HG03342 (cell line): ENCODE results near the gene GULP1.
"Not testable (repeated sequence)": the region's sequence is repeated elsewhere in the genome, so short reads cannot be mapped to it uniquely, and the experiment has no call there.

Experiments used
- ATAC-seq: cut with Tn5 transposase; IDR thresholded peaks from one replicate; pipeline ENCODE4 v1.9.1; 2021; ENCODE audit warnings: mild to moderate bottlenecking, moderate library complexity; ENCODE audit not compliant: unreplicated experiment

The GULP1 gene

DNA sequence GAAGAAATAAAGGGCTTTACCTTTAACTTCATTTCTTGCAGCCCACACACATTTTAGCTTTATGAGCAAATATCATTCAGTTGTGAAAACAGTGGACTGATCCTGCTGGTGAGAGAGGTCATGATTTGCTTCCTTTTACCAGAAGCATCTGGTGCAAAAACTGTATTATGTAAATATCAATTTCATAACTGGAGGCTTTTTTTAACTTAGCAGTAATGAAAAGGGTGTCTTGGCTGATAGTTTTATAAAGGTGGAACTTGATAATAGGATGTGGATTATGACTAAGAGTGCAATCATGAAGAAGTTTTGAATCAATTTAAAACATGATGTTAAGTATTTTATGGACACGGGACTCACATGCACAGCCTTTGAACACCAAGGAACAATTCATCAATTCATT is 304.4 kb downstream of the GULP1 start:
- no peak for ATAC-seq

- ATAC-seq = no peak
Observed at GRCh38 chr2:188598551-188598950, 306.9 kb downstream of the GULP1 start.

DNA sequence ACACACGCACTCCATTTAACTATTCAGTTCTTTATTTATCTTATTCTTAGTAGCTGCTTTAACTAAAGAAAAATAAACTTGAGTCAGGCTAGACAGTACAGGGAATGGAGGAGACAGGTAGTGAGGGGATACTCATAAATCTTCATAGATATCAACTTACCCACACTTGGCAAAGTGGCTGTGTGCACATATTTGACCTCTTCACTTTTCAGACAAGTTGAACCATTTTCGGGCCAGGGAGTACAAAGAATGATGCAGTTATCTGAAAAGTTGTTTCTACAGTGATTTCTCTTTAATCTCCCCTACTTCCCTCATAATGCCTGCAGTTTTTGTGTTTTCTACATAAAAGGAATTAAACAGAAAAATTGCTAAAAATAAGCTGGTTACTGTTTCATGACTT is 307.5 kb downstream of the GULP1 start:
- no peak for ATAC-seq

- ATAC-seq = no peak
Observed at GRCh38 chr2:188600536-188601210, 309.0 kb downstream of the GULP1 start.

DNA sequence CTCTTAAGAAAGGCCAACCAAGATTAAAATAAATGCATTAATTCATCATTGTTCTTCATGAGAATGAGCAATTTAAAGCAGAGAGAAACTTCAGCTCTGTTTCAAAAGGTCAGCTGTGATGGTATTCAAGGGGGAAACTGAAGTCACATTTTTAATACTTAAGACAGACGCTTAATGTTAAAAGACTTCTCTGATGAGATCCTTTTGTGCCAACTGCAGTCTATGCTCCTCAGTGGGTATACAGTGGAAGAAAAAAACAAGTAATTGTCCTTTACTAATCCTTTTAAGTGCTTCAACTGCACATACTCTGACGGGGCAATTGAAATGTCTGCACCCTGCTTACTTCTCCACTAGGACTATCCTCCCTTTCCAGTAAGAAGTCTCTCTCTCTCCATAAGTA is 309.7 kb downstream of the GULP1 start:
- no peak for ATAC-seq

DNA sequence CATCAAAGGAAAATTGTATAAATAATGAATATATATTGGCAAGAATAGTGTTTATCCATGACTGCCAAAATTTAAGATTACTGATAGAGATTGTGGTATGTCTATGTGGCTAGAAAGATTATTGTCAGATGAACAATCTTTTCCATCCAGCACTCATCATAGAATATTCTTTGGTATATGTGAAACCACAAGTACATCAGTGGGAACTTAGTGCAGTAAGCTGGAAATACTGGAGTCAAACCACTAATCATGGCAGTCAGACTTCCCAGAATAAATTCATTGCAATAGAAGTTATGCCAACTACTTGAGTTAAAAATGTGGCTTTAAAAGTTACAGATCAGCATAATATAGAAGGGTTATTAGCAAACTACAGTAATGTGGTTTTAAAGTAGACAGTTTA is 310.3 kb downstream of the GULP1 start:
- no peak for ATAC-seq

DNA sequence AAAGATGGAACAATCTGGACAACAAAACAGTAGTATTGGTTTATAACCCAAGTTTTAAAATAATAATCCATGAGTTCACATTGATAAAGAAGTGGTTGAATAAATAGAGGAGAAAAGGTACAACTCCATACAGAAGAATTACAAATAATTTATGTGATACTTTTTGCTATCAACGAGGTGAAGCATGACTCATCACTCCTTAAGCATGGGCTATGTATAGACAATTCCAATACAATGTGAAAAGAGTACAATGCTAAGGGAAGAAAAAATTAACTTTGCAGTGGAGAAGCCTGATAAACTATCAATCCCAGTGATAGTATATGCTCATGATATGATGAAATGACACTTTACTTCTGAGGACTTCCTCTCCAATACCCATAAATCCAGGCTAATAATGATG is 312.9 kb downstream of the GULP1 start:
- no peak for ATAC-seq

DNA sequence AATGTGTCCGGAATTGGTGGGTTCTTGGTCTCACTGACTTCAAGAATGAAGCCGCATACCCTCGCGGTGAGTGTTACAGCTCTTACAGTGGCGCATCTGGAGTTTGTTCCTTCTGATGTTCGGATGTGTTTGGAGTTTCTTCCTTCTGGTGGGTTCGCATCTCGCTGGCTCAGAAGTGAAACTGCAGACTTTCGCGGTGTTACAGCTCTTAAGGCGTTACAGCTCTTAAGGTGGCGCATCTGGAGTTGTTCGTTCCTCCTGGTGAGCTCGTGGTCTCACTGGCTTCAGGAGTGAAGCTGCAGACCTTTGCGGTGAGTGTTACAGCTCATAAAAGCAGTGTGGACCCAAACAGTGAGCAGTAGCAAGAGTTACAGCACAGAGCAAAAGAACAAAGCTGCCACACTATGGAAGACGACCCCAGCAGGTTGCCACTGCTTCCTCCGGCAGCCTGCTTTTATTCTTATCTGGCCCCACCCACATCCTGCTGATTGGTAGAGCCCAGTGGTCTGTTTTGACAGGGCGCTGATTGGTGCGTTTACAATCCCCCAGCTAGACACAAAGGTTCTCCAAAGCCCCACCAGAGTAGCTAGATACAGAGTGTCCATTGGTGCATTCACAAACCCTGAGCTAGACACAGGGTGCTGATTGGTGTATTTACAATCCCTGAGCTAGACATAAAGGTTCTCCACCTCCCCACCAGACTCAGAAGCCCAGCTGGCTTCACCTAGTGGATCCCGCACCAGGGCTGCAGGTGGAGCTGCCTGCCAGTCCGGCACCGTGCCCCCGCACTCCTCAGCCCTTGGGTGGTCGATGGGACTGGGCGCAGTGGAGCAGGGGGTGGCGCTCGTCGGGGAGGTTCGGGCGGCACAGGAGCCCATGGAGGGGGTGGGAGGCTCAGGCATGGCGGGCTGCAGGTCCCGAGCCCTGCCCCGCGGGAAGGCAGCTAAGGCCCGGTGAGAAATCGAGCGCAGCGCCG is 314.2 kb downstream of the GULP1 start:
- ATAC-seq = not testable (repeated sequence)

GRCh38 chr2:188606596-188606995 is 314.9 kb downstream of the GULP1 start:
- ATAC-seq = not testable (repeated sequence)

DNA sequence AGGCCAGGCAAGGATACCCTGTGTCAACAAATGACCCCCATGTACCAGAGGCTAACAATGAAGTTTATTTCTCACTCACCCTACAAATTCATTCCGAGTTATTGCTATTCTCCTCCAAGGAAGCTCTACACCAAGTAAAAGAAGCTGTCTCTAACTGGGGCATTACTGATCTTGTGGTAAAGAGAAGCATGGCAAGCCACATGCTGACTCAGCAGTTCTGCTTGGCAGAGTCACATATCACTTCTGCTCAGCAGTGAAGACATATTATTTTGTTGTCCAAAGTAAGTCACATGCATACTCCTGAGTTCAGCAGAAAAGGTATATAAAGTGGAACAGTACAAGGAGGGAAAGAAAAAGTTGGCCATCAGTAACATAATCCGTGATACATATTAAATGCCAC is 315.8 kb downstream of the GULP1 start:
- no peak for ATAC-seq

- no peak for ATAC-seq
Observed at GRCh38 chr2:188609321-188610049, 317.8 kb downstream of the GULP1 start.

- ATAC-seq = no peak
Observed at GRCh38 chr2:188610050-188610444, 318.4 kb downstream of the GULP1 start.

GRCh38 chr2:188610827-188611226 is 319.2 kb downstream of the GULP1 start:
- ATAC-seq = no peak

GRCh38 chr2:188619146-188619545 is 327.5 kb downstream of the GULP1 start:
- no peak for ATAC-seq

DNA sequence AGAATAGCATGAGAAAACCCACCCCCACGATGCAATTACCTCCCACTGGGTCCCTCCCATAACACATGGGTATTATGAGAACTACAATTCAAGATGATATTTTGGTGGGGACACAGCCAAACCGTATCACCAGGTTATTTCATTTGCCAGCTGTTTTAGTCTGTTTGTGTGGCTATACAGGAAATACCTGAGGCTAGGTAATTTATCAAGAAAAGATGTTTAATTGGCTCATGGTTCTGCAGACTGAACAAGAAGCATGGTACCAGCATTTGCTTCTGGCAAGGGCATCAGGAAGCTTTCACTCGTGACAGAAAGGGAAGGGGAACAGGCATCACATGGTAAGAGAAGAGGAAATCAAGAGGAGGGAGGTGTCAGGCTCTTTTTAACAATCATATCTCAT is 329.2 kb downstream of the GULP1 start:
- no peak for ATAC-seq

DNA sequence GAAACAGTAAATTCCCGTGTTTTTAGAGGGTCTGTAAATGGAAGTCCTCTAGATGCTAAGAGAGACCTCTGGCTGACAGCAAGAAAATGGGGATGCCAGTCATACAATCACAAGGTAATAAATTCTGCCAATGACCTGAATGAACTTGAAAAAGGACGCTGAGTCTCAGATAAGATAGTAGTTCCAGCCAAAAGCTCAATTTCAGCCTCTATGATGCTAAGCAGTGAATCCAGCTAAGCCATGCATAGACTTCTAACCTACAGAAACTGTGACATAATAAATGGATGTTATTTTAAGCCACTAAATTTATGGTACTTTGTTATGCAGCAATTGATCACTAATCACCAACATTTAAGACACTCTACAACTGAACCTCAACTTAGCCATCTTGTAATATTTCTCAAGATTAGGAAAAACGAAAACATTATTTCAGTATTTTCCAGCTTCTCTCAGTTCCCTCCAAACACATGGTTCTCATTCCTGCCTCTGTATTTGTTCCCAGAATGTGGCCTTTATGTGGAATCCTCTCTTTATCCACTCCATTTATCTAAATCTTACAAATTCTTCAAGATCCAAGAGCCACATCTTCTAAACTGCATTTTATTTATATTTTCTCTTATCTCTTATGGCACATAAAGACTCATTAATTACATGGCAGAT is 331.1 kb downstream of the GULP1 start:
- ATAC-seq = no peak

- no peak for ATAC-seq
Observed at GRCh38 chr2:188623995-188624643, 332.4 kb downstream of the GULP1 start.

DNA sequence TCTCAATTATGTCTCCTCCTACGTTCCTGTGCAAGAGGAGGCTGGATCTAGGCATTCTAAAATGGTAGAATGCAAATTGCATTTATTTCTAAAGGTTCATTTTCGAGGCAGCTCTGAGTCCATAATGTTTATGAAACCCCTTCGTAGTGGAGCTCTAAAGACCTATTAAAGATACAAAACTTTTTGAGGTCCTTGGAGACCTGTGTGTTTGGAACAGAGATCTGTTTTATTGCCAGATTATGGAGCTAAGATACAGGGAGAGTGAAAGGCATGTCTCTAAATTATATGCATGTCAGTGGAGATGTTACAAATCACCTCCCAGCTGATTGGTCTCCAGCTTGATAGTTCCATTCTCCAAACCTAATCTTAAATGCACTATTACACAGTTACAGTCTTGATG is 335.8 kb downstream of the GULP1 start:
- ATAC-seq = no peak

DNA sequence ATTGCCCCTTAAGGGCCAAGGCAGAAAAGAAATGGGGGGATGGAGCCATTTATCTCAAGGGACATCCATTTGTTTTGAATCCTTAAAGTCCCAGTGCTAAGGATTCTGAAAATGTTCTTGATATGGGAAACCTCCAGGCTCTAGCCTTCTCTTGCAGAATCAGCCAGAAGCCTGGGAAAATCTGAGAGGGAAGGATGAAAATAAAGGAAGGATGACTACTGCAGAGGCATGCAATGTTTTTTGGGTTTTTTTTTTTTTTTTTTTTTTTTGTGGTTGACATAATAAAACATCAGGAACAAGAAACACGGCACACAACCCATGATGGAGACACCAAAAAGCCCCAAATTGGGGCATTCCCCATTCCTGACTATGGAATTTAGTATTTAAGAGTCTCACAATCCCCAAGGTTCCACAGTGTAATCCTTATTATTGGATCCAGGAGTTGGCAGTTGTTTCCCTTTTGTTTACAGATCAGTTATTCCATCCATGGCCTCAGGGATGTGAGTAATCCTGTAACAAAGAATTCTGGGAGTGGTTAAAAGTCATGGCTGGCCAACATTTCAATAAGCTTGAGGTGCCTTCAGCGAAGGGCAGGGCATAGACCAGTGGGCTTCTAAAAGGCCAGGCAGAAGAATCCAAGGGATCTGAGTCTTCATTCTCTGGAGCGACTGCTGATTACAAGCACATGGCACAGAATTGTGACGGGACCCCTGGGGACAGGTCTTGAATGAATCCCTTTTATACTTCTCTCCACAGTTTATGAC is 337.5 kb downstream of the GULP1 start:
- no peak for ATAC-seq
